Right lobe of liver (tissue), 6 donors: ENCODE data around the gene CCDC88C. TPM values are rescaled to one million over a fixed set of nuclear protein-coding genes. Genes with fewer than 3 reads are reported as not detected.

Experiments used
- ATAC-seq, 4 donors: fragments of 200-7000 bp; cut with Tn5 transposase; one replicate each; pipeline ENCODE4 v1.9.1; 2020; ENCODE audit warnings: mild to moderate bottlenecking in 4 of 4, moderate library complexity in 4 of 4
- DNase-seq, 3 donors: peaks; one replicate each; pipeline ENCODE4 v3.0.0-alpha.2; 2020
- H3K27ac ChIP-seq, 3 donors: fragments of 200-600 bp; one replicate each; pipeline ENCODE4 v1.8.0; 2022
- H3K27me3 ChIP-seq, 2 donors: fragments of 200-600 bp; one replicate each; pipeline ENCODE4 v1.8.0; 2022
- H3K36me3 ChIP-seq, 4 donors: fragments of 200-600 bp; sonication (generic) in 1 of 4; one replicate each; pipeline versions ENCODE4 v1.5.1 to v1.8.0; 2017 to 2022; ENCODE audit warnings: control low read depth in 1 of 4
- H3K4me1 ChIP-seq, 4 donors: fragments of 200-600 bp; sonication (generic) in 1 of 4; one replicate each; pipeline versions ENCODE4 v1.5.1 to v1.8.0; 2017 to 2022; ENCODE audit warnings: control low read depth in 1 of 4
- H3K4me3 ChIP-seq, 3 donors: fragments of 200-600 bp; one replicate each; pipeline ENCODE4 v1.8.0; 2022
- H3K9me3 ChIP-seq, 4 donors: fragments of 200-600 bp; sonication (generic) in 1 of 4; one replicate each; pipeline versions ENCODE4 v1.5.1 to v1.8.0; 2017 to 2022; ENCODE audit warnings: control low read depth in 1 of 4
- POLR2A ChIP-seq: fragments of 450-650 bp; IDR thresholded peaks from one replicate; pipeline ENCODE4 v1.6.1; 2017; ENCODE audit warnings: antibody characterized with exemption, mild to moderate bottlenecking
- WGBS: methylation state at CpG from one replicate; pipeline ENCODE4 v1.1.6; 2018; ENCODE audit warnings: low coverage, low lambda C conversion rate; ENCODE audit not compliant: insufficient coverage; ENCODE audit errors: missing lambda C conversion rate; 5-methylcytosine and 5-hydroxymethylcytosine counted together
- intact Hi-C, 2 donors: fragments of 100-400 bp; cut with DNase I; formaldehyde crosslinking; loops; one replicate each; pipeline versions ENCODE4 v1.11.2 to v1.14.1; 2022
- total RNA-seq, 6 experiments: library from RNA; depleted of rRNA in 2 of 6; stranded (reverse); fragments of >200 nt in 2 of 6; fragmentation: NEBNext Ultra II Directional in 3 of 6; extraction: Animal tissue kit (Norgen Biotek cat#: 25700) in 3 of 6; gene quantifications; one replicate each; pipeline versions ENCODE4 v1.1.0 to v1.2.4, GENCODE V29; 2016 to 2023
- TF ChIP-seq, protein P1 (sequence below), 4 donors: fragments of 200-600 bp in 3 of 4; fragments of 450-650 bp in 1 of 4; IDR thresholded peaks; one replicate each; pipeline versions ENCODE4 v1.5.1 to v1.8.0; 2016 to 2022; ENCODE audit warnings: antibody characterized with exemption in 4 of 4, mild to moderate bottlenecking in 2 of 4
- donor health status: DM: no; HTN: yes; CAD: no.
- donor health status: DM: no; HTN: no; CAD: no.
- donor health status: DM: no; HTN: no; CAD: no.
- donor health status: DM: no; HTN: yes; CAD: no.
- donor health status: DM: no; HTN: yes; CAD: no.

The CCDC88C gene
- total RNA-seq, 6 experiments from 2014 or later = 1.2 to 5.7 (median 3.1) TPM

DNA sequence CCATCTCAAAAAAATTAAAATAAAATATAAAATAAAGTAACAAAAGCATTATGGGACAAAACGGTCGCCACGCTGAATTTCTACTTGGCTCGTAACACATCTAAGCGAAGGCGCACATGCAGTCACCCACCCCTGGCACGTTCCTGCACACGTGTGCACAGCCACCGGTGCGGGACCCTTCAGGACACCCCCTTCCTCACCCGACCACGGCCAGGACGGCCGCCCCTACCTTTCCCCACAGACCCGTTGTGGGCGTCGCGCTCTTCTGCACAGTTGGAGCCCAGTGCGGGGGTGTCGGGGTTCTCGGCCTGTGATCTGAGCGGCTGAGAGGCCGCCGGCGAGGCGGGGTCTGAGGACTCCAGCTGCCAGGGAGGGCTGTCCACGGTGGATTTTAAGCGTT, 128.7 kb downstream of the CCDC88C start:
- Histone ChIP-seq H3K4me1 (no peaks in the 10 kb centered on the region), H3K27me3 (no peaks in the 10 kb centered on the region), H3K36me3 (no peaks in the 10 kb centered on the region), H3K4me3 (no peak overlapping the region), H3K9me3 (no peaks in the 10 kb centered on the region), H3K27ac (no peak overlapping the region)
- intact Hi-C loops = loop anchor here (5.0 to 10.0 kb wide), 2 partner anchors 112 to 114 kb away; no protein-coding TSS in a partner anchor
- DNase-seq (no peak), ATAC-seq (no peak)
- 84% methylated on average over 17 of the region's 28 CpGs for WGBS
- TF ChIP-seq, protein P1, sequence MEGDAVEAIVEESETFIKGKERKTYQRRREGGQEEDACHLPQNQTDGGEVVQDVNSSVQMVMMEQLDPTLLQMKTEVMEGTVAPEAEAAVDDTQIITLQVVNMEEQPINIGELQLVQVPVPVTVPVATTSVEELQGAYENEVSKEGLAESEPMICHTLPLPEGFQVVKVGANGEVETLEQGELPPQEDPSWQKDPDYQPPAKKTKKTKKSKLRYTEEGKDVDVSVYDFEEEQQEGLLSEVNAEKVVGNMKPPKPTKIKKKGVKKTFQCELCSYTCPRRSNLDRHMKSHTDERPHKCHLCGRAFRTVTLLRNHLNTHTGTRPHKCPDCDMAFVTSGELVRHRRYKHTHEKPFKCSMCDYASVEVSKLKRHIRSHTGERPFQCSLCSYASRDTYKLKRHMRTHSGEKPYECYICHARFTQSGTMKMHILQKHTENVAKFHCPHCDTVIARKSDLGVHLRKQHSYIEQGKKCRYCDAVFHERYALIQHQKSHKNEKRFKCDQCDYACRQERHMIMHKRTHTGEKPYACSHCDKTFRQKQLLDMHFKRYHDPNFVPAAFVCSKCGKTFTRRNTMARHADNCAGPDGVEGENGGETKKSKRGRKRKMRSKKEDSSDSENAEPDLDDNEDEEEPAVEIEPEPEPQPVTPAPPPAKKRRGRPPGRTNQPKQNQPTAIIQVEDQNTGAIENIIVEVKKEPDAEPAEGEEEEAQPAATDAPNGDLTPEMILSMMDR (IDR thresholded peaks at IDR 0.05) = no peak
- TF ChIP-seq POLR2A = no peak

DNA sequence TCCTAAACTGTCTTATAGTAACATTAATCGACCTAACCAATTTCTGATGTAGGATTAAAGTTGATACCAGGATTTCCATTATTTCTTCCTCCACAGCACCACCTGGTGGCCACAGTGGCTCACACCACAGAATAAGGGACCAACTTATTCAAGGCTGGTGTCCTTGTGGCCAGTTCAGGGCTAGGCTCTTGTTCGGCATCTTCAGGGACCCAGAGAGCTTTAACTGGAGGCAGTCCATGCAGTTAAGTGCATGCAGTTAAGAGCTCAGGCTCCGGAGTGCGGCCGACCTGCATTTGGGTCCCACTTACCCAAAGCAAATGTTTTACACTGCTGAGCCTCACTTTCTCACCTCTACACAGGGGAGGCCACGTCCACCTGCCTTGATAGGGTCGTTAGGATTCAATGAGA, 131.1 kb downstream of the CCDC88C start:
- Histone ChIP-seq H3K36me3 (no peaks in the 10 kb centered on the region), H3K27ac (no peak overlapping the region)
- intact Hi-C loops = loop anchor here (5.0 to 10.0 kb wide), 2 partner anchors 109 to 112 kb away; no protein-coding TSS in a partner anchor

DNA sequence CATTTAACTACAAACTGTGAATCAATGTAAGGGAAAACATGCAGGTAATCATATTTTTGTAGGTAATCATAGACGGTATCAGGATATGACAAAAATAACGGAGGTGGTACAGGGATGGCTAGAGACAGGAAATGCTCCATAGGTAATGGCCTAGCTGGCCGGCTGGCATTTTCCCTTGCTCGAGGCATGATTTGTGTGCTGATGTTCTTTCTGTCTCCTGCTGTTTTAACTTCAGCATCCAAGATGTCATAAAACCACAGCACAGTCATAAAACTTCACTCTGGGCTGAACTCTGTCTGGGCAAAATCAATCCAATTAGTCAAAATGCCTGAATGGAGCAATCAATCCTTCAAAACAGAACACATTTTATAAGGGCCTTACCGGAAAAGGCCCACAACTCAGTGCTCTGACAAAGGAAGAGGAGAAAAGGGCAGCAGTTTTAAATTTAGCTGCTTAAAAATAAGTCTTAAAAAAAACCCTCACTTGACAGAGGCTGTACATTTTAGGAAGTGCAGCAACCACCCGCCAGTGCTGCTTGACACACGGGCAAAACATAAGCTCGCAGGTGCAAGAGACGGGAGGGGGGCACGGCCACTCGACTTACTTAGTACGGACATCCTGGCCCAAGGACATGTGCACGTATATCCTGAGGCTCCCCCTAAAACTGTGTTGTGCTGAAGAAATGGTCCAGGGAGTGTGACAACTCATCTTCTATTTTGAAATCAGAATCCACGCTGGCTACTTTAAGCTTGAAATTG, 132.7 kb downstream of the CCDC88C start:
- Histone ChIP-seq H3K36me3 (no peaks in the 10 kb centered on the region), H3K27me3 (no peaks in the 10 kb centered on the region), H3K4me1 (no peaks in the 10 kb centered on the region), H3K9me3 (no peaks in the 10 kb centered on the region), H3K27ac (no peak overlapping the region), H3K4me3 (no peak overlapping the region)
- intact Hi-C loops = loop anchor here (5.0 to 10.0 kb wide), 2 partner anchors 108 to 110 kb away; no protein-coding TSS in a partner anchor
- no peak for ATAC-seq
- WGBS = 81% methylated on average over 13 of the region's 14 CpGs
- DNase-seq = no peak
- TF ChIP-seq, protein P1 (IDR thresholded peaks at IDR 0.05) = no peak
- TF ChIP-seq POLR2A = no peak

More for the DNA sequence above, 131.1 kb downstream of the CCDC88C start:
- TF ChIP-seq POLR2A = no peak
- TF ChIP-seq, protein P1 (IDR thresholded peaks at IDR 0.05) = peak; percentile 84 to 91 (median 88)
- Histone ChIP-seq H3K4me3 (no peak overlapping the region), H3K4me1 (no peaks in the 10 kb centered on the region), H3K9me3 (no peaks in the 10 kb centered on the region), H3K27me3 (no peaks in the 10 kb centered on the region)
- peak in 2 of 3 donors; percentile 71 to 77 for DNase-seq
- WGBS = 33% methylated on average over 3 of the region's 7 CpGs
- peak; percentile 89 to 95 (median 92) for ATAC-seq

DNA sequence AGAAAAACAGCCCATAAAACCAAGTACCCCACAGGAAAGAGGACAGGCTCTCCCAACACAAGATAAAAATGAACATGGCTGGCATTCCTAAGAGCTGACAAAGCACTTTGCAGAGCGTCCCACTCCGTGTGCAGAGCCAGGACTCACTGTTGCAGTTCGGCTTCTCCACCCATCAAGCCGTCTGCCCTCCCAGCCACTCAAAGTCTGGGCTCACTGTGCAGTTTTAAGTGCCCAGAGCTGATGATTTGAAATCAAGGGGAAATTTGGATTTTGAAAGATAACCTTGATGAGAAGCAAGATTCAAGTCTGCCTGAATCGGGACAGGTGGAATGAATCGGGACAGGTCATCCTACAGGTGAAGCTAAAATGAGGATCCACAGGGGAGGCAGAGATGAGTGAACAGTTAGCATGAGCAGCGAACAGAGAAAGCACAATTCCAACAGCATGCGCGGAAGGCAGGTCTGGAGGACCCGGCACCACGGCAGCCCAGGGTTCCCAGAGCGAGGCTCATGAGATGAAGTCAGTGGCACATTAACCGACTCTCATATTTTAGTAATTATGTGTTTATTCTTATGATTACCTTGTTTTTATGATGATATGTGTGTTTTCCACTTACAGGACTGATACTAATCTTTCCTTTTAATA, 133.4 kb downstream of the CCDC88C start:
- no peak overlapping the region for H3K27ac ChIP-seq
- no peaks in the 10 kb centered on the region for H3K36me3 ChIP-seq
- H3K4me1 ChIP-seq = no peaks in the 10 kb centered on the region
- ATAC-seq (no peak), DNase-seq (no peak)
- TF ChIP-seq POLR2A = no peak
- TF ChIP-seq, protein P1 (IDR thresholded peaks at IDR 0.05) = no peak
- no peak overlapping the region for H3K4me3 ChIP-seq
- intact Hi-C loops = loop anchor here in 1 of 2 donors (10.0 kb wide), 1 partner anchor 109 kb away; no protein-coding TSS in a partner anchor
- no peaks in the 10 kb centered on the region for H3K27me3 ChIP-seq
- H3K9me3 ChIP-seq = no peaks in the 10 kb centered on the region
- WGBS = 78% methylated on average over 9 of the region's 13 CpGs
